Endothelial cell of umbilical vein (primary cell): ENCODE measurements around the gene ETV4.

ENCODE experiments used
- CTCF ChIP-seq, 2 donors: IDR thresholded peaks; 1 replicate in 1 of 2; 2 replicates in 1 of 2; pipeline ENCODE4 v1.5.1; 2011; ENCODE audit warnings: low read length in 2 of 2, mild to moderate bottlenecking in 2 of 2, moderate library complexity in 2 of 2, control low read depth in 1 of 2, inconsistent platforms in 1 of 2, low read depth in 1 of 2; ENCODE audit not compliant: insufficient read depth in 1 of 2; ENCODE audit errors: extremely low read depth in 1 of 2
- EZH2 ChIP-seq: IDR thresholded peaks from 2 replicates; pipeline ENCODE4 v1.6.1; 2012; ENCODE audit warnings: borderline replicate concordance, low read depth, mild to moderate bottlenecking, moderate library complexity, low read length, inconsistent platforms; ENCODE audit not compliant: severe bottlenecking
- MAX ChIP-seq: IDR thresholded peaks from 2 replicates; pipeline ENCODE4 v1.6.1; 2011; ENCODE audit not compliant: insufficient read depth, insufficient read length
- POLR2A ChIP-seq: IDR thresholded peaks from 2 replicates; pipeline ENCODE4 v1.6.1; 2012; ENCODE audit warnings: low read depth, mild to moderate bottlenecking, control low read depth, low read length
- POLR2AphosphoS5 ChIP-seq: IDR thresholded peaks from 2 replicates; pipeline ENCODE4 v1.6.1; 2012; ENCODE audit warnings: low read depth, mild to moderate bottlenecking, control low read depth, low read length, moderate library complexity; ENCODE audit not compliant: insufficient read depth

DNA sequence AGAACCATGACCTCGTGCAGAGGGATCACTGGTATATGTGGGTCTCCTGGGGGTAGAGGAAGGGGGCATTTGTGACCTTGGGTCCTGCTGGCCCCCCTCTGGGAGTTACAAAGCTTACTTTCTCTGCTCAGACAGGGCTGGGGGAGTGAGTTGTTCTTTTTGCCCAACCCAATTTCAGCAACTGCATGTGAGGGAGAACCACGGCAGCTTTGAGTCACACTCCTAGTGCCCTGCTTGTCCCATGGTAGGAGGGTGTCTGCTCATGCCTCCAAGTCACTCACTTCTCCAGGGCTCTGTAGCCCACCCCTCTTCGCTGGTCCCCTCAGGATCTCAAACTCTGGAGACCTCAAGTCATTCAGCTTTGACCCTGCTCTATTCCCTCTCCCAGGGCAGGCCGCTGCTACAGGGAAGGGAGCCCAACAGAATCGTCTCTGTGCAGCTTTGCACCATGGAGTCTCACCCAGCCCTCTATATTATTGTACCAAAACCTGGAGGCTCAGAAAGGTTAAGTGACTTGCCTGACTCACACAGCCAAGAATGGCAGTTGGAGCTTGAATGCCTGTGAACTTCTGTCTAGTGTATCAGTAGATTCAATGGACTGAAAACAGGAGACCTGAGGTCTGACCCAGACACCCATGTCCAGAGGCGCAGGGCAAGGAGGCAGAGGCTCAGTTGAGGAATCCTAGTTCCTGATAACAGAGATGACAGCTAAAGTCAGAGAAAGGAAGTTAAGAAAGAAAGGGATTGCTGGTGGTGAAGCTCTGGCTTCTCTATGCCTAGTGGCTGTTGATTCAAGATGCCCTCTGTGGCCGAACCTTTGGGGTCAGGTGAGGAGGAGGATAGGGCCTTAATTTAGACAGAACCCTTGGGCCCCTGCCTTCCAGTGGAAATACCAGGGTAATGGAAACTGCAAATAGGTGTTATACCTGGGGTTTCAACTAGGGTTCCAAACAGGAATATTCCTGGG lies 14.6 kb upstream of the ETV4 start:
- TF ChIP-seq CTCF (IDR thresholded peaks at IDR 0.05; ENCODE audit: extremely low read depth in 1 of 2, insufficient read depth in 1 of 2, low read depth in 1 of 2, low read length in 2 of 2) (no peak), POLR2A (no peak), EZH2 (no peak), POLR2AphosphoS5 (no peak), MAX (no peak)
